HG03039 (cell line): ENCODE results near the gene NUDT9.
"Not testable (repeated sequence)": the region's sequence is repeated elsewhere in the genome, so short reads cannot be mapped to it uniquely, and the experiment has no call there.

ENCODE experiments used
- ATAC-seq: cut with Tn5 transposase; IDR thresholded peaks from one replicate; pipeline ENCODE4 v1.9.1; 2021; ENCODE audit warnings: mild to moderate bottlenecking, moderate library complexity; ENCODE audit not compliant: unreplicated experiment

Gene NUDT9

DNA sequence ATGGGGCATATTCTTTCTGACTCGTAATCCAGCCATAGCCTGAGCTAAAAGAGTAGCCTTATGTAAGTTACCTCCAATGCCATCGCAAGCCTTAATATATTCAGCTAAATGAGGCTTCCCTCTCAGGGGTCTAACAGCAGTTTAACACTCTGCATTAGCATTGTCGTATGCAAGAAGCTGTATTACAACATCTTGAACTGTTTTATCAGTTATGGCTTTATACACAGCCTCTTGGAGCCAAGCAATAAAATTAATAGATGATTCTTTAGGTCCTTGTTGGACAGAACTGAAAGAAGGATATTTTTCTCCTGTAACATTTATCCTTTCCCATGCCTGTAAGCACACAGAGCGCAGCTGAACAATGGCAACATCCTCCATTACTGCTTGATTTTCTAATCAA lies 15.5 kb upstream of the NUDT9 start:
- ATAC-seq = not testable (repeated sequence)

DNA sequence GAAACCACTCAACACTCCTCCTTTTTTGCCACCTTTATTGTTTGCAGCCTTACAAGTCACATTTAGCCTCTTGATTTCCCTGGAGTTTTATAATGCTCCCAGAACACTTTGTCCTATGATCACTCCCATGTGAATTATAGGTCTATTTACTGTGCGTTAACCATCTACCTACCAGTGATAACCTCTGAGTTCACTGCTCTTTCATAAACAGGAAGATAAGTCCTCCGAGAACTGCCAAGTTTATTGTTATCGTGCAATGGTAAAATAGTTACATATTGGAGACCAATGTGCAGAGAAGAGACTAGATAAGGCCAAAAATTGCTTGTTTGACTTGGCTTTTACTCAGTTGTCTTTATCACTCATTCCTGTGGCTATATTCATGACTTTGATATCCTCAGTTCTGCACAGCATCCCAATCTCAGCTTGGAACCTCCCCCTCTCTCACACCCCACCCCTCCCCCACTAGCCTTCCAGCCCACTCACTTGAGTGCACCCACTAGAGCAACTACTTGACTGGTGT lies 12.9 kb upstream of the NUDT9 start:
- no peak for ATAC-seq

DNA sequence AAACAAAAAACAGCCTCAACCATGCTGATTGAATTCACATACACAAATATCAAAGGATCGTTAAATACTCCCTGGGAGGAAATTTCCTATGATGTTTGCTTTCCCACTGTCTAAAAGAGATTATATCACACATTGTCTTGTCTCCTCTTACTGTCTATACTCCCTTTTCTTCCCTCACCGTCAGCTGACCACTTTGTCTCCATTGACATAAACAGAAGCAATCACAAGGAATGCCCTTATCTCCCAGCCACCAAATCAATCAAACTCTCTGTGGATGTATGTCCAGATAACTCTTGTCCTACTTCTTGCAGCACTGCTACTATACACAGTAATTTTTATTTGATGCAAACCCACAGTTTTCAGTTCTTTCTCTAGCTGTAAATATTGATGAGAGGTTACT lies 12.2 kb upstream of the NUDT9 start:
- no peak for ATAC-seq

DNA sequence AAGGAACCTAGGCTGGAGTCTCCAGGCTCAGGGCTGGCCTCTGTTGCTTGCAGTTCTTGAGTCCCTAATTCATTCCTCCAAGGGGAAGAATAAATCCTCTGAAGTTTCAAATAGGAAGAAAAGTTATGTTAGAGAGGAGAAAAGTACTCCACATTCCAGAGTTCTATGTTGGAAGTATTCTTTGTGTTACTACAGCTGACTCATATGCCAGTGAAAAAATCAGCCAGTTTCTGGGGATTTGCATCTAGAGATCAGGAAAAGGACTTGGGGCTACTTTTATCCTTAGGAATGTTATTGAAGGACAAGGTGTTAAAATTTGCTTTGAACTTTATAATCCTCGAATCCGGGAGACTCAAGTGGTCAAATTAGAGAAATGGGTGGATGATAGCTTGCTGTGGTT lies 11.7 kb upstream of the NUDT9 start:
- no peak for ATAC-seq

DNA sequence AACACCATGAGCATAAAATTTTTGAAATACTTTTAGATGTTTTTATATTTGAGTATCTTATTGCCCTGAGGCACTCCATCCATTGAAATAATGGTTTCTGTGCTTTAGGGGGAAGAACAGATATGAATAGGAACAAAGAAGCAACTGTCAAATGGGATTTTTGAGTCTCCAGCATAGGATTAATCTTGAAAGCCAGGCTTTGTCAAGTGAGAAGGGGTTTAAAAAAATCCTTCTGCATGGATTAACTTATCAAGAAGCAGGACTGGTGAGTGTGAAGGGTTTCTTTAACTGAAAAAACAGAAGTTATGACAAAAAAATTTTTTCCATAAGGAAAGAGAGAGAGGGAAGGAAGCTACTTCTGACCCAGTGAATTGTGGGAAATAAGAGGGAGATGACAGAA lies 7.6 kb upstream of the NUDT9 start:
- no peak for ATAC-seq

DNA sequence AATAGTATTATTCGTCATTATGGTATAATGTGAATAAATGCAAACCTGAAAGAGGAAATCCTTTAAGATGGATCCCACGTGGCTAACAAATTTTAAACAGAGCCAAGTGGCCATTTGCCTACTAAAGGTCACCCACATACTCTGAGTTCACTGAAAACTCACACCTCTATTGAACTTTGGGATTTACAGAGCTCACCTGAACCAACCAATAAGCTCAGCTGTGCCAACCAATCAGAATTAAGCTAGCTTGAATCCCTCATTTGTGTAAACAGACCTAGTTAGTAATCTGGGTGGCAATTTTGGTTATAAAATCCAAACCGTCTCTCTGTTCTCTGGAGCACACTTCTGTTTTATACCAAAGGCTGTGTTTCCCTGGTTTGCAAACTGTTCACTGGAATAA lies 5.4 kb upstream of the NUDT9 start:
- ATAC-seq = no peak

DNA sequence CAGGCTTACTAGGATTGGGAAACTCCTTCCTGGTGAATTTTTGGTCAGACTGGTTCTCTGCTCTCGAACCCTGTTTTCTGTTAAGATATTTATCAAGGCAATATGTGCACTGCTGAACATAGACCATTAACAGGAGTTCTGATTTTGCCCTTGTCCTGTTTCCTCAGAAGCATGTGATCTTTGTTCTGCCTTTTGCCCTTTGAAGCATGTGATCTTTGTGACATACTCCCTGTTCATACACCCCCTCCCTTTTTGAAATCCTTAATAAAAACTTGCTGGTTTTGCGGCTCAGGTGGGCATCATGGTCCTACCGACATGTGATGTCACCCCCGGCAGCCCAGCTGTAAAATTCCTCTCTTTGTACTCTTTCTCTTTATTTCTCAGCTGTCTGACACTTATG lies 4.0 kb upstream of the NUDT9 start:
- ATAC-seq = not testable (repeated sequence)

DNA sequence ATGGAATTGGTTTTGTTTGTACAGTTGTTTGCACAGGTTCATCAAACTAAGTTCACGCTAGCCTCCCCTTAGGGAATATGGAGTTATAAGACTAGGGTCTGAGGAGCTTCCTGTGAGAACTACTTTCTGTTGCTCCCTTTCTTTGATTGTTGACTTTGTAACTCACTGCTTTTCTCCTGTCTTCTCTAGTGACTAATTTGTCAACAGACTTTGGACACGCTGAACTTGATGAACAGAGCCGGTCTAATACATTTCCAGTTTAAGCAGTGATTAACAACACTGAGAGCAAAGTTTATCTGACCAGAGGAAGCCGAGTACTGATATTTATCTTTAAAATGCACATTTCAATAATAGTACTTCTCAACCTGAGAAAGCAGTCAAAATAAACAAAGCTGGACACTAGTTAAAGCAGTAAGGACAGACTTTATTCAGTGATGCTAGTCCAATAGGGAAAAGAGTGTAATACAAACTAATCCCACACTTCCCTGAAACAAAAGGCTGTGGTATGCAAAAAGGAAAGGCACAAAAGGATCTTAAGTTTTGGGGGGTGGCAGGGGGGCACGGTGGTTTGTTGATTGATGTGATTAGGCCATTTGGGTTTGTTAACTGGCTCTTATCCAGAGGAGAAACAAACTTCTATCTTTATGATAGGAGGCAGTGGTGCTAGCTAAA lies 2.7 kb upstream of the NUDT9 start:
- ATAC-seq = no peak

DNA sequence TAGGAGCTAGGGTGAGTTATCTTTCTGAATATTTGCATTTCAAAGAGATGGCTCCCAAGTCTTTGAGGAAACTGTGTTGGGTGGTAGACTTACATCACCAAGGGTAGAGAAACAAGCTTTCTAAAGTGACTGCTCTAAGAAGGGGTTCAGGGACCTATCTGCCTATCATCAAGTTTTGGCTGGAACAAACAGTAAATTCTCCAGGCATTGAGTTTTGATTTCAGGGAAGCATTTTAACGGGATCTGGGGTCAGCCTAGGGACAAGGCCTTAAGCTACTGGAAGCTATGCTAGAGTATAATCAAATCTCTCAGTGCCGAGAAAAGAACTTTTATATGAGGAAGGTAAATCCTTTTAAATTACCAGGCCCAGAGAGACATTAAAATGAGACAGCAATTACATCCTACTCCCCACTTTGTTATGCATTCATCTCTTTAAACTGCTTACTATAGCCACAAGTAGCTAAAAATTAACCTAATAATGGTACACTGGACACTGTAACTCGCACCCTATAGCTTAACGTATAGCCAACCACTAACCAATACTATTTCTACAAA lies 2.0 kb upstream of the NUDT9 start:
- no peak for ATAC-seq

DNA sequence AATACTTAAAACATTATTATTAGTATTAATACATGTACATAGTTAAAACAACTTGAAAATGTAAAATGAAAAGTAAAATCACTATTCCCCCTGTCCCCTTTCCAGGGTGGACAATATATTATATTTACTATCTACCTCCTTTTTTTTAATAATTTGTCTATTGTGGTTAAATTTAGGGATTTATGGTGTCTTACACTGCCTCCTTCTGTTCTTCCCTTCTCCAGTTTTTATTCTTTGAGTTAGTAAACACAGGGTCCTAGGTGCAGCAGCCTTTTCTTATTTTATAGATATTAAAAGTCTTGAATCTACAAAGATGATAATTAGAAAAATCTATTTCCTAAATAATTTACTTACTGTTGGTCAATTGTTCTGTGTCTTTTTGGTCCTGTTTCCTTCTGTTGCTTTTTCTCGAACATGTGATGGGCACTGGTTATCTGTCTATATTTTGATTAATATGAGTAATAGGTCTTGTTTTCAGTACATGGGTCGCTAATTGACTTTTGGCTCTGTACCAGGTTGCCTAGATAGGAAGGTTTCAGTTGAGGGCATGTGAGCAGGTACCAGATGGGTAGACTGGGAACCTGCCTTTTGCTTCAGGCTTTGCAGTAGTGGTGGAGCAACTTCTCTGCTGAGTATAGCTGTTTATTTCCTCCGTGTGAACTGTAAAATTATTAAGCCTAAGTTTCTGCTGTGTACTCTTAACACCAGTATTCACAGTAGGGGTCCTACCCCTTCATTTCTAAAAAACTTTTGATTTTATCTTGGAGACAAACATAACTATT lies 1.1 kb downstream of the NUDT9 start:
- no peak for ATAC-seq

DNA sequence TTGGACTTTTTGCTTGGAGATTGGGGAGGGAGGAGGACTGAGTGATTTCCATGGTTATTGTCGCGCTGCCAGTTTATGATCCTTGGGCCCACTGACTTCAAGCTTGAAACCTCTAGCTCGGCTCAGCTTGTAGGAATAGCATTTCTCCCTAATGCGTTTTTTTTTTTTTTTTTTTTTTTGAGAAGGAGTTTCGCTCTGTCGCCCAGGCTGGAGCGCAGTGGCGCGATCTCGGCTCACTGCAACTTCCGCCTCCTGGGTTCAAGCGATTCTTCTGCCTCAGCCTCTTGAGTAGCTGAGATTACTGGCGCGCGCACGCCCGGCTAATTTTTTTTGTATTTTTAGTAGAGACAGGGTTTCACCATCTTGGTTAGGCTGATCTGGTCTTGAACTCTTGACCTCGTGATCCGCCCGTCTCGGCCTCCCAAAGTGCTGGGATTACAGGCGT lies 1.7 kb downstream of the NUDT9 start:
- ATAC-seq = not testable (repeated sequence)

DNA sequence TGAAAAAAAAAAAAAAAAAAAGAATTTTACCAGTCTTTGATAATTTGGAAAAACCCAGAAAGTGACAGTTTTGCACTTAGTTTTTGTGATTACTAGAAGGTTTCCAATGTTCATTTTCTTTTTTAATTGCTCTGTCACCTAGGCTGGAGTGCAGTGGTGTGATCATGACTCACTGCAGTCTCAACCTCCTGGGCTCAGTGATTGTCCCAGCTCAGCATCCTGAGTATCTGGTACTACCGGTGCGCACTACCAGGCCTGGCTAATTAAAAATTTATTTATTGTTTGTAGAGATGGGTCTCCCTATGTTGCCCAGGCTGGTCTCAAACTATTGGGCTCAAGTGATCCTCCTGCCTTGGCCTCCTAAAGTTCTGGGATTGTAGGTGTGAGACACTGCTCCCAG lies 3.3 kb downstream of the NUDT9 start:
- ATAC-seq = no peak

DNA sequence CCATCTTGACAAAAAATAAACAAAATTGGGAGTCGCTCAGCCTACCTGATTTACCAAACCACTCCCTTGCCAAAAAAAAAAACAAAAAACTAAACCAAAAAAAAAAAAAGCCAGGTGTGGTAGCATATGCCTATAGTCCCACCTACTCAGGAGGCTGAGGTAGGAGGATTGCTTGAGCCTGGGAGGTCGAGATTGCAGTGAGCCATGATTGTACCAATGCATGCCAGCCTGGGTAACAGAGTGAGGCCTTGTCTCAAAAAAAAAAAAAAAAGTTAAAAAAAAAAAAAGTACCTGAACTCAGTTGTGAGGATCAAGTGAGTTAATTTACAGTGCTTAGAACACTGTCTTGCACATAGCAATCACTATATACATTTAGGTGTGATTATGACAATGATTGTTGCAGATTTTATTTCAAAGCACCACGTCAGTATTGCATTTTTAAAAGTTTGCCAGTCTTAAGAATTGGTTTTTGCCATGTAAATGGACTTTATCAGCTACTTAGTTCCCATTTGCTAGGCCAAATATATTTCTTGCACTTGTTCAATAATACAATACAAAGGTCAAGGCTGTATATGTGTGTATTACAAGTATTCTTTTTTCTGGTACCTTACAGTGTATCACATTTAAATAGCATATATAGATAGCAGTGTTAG lies 4.6 kb downstream of the NUDT9 start:
- ATAC-seq = no peak

DNA sequence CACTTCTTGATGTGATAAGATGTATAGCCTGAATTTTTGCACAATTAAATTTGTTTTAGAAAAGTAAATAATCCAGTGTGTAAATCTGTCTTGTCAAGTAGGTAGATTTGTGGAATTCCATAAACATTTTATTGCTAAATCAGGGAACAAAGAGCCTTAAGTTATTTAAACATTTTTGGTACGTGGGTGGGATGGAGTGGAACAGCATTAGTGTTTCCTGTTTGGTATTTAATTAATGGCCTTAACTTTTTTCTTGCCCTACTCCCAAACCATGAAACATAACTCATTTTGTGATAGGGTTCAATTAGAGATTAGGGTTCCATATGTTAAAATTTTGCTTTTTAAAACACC lies 5.1 kb downstream of the NUDT9 start:
- ATAC-seq = no peak

DNA sequence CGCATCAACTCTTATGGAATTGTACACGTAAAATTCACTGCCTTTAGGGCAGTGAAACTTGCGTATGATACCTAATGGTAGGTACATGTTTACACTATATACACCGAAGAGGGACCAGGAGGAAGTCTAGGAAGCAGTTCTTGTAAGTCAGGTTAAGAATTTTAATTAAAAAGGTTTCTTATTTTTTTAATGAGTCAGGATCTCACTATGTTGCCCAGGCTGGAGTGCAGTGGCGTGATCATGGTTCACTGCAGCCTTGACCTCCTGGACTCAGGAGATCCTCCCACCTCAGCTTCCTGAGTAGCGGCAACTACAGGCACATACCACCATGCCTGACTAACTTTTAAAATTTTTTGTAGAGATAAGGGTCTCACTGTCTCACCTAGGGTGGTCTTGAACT lies 6.6 kb downstream of the NUDT9 start:
- ATAC-seq = no peak

DNA sequence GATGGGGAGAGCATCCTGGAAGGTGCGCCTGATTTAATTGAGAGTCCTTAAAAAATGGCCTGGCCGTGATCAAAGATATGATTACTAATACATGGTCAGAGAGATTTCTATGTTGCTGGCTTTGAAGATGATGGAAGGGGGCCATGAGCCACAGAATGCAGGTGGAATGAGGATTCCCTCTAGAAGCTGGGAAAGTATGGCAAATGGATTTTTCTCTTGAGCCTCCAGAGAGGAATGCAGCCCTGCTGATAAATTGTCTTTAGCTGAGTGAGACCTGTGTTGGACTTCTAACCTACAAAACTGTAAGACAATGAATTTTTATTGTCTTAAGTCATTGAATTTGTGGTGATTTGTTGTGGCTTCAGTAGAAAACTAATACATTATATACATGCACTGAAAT lies 7.7 kb downstream of the NUDT9 start:
- no peak for ATAC-seq

DNA sequence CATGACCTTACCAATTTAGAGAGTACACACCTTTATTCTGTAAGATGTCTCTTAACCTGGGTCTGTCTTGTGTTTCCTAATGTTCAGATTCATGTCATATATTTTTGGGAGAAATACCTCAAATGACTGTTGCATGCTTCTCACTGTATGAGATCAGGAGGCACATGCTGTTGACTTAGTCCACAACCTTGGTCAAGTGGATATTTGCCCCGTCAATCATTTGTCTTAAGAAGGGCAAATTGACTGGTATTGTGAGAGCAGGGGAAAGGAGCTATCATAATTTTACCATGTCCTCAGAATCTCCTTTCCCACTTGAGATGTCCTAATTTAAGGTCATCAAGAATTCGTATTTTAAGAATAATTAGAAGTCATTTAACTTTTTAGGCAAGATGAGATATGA lies 11.0 kb downstream of the NUDT9 start:
- no peak for ATAC-seq

DNA sequence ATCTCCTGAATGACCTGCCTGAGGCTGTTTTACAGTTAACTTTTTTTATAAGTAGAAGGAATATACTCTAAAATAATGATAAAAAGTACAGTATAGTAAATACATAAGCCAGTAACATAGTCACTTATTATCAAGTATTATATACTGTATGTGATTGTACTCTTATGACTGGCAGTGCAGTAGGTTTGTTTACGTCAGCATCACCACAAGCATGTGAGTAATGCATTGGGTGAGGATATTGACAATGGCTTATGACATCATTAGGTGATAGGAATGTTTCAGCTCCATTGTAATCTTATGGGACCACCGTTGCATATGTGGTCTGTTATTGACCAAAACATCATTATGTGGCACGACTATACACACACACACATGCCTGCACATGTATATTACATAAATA lies 20.5 kb downstream of the NUDT9 start:
- no peak for ATAC-seq

DNA sequence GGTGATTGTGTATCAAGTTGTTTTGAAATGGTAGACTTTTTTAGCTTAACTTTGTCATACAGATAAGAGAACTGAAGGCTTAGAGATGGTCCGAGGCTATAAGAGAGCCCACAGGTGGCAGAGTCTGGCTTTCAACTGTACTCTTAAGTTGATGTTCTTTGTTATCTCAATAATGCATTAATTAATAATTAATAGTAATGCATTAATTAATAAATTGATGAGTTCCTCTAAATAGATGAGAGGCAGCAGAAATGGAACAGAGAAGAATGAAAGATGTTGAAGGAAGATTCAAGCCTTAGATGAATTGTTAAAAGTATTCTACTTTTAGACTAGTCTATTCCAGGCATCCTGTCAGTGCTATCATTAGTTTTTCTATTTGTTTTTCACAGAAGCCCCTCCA lies 22.4 kb downstream of the NUDT9 start:
- ATAC-seq = no peak

DNA sequence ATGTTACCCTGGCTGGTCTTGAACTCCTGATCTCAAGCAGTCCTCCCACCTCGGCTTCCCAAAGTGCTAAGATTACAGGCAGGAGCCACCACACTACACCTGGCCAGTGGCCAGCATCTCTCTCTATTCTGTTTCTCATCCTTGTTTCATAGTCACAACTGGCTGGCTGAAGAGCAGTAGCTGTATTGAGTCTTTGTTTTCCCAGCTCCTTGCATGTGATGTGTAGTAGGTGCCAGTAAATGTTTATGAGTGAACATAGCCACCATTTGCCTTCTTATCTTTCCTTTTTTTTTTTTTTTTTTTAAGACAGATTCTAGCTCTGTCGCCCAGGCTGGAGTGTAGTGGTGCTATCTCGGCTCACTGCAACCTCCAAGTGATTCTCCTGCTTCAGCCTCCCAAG lies 23.6 kb downstream of the NUDT9 start:
- ATAC-seq = no peak

DNA sequence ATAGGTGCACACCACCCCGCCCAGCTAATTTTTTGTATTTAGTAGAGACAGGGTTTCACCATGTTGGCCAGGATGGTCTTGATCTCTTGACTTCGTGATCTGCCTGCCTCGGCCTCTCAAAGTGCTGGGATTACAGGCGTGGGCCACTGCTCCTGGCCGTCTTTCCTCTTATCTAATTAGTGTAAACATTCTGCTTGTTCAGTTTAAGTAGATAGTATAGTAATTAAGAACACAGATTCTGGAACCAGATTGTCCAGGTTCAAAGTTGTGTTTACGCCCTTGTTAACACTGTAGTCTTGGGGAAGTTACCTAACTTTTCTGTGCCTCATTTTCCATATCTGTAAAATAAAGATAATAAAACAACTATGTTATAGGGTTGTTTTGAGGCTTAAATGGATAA lies 24.0 kb downstream of the NUDT9 start:
- ATAC-seq = not testable (repeated sequence)

DNA sequence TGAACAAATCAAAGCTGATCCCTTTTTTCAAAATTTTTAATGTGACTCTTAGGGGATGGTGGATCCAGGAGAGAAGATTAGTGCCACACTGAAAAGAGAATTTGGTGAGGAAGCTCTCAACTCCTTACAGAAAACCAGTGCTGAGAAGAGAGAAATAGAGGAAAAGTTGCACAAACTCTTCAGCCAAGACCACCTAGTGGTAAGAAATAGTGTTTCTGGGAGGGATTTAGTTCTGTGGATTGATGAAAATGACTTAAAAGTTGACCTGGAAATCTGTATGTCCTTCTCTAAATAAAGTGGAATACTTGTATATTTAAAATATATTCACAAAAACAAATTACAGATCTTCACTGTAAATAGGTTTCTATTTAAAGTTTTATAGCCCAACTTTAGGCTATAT lies 29.2 kb downstream of the NUDT9 start:
- ATAC-seq = no peak
